Measurements from ENCODE around the gene NLGN2.

The NLGN2 gene

DNA sequence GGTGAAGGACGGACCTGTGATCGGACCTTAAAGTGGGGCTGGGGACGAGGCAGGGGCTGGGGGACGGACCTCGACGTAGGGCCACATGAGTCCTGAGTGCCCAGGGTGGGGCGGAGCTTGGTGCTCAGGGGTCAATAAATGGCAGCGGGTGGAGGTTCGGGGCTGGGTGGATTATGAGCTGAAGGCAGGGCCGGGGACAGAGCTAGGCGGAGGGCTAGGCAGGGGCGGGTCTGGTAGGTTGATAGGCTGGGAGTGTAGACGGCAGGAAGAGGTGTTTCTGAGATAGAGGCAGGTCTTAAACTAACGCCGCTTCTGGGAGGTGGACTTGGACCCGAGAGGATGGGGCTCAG lies 37.9 kb downstream of the NLGN2 start:
- Mint-ChIP-seq H3K4me3 (peak overlapping the region; percentile 73), H3K27ac (ENCODE audit: low read depth) (no peak overlapping the region), H3K9me3 (no peaks in the 10 kb centered on the region), H3K27me3 (peaks cover 68% of the 10 kb centered on the region), H3K4me1 (peaks cover 18% of the 10 kb centered on the region), H3K36me3 (ENCODE audit: insufficient read depth) (peaks cover 9% of the 10 kb centered on the region)
- DNase-seq (ENCODE audit: low spot score in 2 of 2) (no peak), ATAC-seq (replicated peaks; ENCODE audit: extremely low read depth, poor library complexity, severe bottlenecking) (peak; percentile 90)

DNA sequence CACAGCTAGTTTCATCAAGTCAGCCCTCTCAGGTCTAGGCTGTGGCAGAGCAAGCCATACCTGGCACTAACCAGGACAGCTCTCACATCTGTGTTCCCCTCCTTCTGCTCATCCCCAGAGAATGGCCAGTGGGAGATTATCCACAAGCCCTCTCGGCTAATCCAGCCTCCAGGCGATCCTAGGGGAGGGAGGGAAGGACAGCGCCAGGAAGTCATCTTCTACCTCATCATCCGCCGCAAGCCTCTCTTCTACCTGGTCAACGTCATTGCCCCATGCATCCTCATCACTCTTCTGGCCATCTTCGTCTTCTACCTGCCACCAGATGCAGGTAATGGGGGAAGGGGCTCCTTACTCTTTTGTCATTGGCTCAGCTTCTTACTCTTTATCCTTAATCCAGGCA lies 40.8 kb downstream of the NLGN2 start:
- H3K4me3 Mint-ChIP-seq, result no peak overlapping the region
- DNase-seq (ENCODE audit: low spot score in 2 of 2) (no peak), ATAC-seq (replicated peaks; ENCODE audit: extremely low read depth, poor library complexity, severe bottlenecking) (no peak)
- peaks cover 40% of the 10 kb centered on the region for H3K27me3 Mint-ChIP-seq
- H3K9me3 Mint-ChIP-seq, result no peaks in the 10 kb centered on the region
- peaks cover 17% of the 10 kb centered on the region for H3K4me1 Mint-ChIP-seq
- H3K36me3 Mint-ChIP-seq (ENCODE audit: insufficient read depth), result peaks cover 9% of the 10 kb centered on the region
- no peak overlapping the region for H3K27ac Mint-ChIP-seq (ENCODE audit: low read depth)

DNA sequence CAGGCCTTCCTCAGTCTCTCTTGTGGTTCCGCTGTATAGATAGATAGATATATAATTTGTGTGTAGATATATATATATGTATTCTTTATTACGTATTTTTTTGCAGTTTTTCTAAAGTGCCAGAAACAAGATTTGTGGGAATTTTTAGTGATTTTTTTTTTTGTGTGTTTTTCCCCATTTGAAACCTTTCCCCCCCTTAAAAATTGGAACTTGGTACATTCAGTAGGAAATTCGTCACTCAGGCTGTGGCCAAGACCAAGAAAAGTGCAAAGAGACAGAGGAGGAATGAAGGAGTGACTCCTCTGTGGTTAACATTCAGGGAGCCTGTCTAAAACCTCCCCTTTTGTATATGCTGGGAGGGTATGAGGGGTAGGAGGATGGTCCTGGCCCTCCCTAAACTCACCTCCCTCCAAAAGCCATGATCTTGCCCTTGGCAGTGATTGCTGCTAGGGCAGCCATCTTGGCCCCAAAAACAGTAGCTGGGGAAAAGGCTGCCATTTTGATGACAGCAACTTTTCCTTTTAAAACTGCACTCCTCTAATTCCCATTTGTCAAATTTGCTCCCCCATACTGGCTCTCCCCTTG lies 52.4 kb downstream of the NLGN2 start:
- H3K27ac Mint-ChIP-seq (ENCODE audit: low read depth), result no peak overlapping the region
- no peaks in the 10 kb centered on the region for H3K9me3 Mint-ChIP-seq
- no peak overlapping the region for H3K4me3 Mint-ChIP-seq
- peaks cover 16% of the 10 kb centered on the region for H3K4me1 Mint-ChIP-seq
- DNase-seq (ENCODE audit: low spot score in 2 of 2), result no peak
- H3K36me3 Mint-ChIP-seq (ENCODE audit: insufficient read depth), result peaks cover 31% of the 10 kb centered on the region
- no peaks in the 10 kb centered on the region for H3K27me3 Mint-ChIP-seq
- no peak for ATAC-seq (replicated peaks; ENCODE audit: extremely low read depth, poor library complexity, severe bottlenecking)

DNA sequence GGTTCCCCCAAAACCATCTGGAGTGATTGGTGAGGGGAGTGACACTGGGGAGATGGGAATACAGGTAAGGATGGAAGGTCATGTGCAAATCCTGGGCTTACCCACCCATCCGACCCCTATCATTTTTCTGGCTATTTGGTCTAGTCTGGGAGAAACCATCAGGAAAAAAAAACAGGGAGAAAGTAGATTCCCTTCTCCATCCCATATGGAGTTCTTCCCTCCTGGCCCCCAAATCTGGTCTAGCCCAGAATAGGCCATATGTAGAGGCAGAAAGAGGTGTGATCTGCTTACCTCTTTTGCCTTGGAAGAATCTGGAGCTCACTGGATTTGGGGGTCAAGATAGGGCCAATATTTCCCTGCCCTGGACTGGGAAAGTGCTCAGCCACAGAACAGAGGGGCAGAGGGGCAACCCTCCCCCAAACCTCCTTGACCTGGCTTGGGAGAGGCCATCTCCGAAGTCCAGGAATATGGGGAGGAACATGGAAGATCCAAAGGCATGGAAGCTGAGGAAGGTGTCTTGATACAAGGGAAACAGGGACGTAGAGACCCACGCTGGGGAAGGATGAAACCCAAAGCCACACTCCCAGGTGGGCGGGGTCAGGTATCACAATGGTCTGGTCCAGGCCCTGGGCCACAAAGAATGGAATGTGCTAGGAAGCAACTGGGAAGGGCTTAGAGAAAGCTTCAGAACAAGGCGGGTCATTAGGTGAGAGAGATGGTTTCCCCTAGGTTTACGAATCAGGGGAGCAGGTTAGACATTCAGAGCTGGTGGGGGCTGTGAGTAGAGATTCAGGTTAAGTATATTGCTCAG lies 53.4 kb downstream of the NLGN2 start:
- peaks cover 12% of the 10 kb centered on the region for H3K4me1 Mint-ChIP-seq
- no peak for ATAC-seq (replicated peaks; ENCODE audit: extremely low read depth, poor library complexity, severe bottlenecking)
- H3K27ac Mint-ChIP-seq (ENCODE audit: low read depth), result no peak overlapping the region
- H3K27me3 Mint-ChIP-seq, result no peaks in the 10 kb centered on the region
- H3K9me3 Mint-ChIP-seq, result no peaks in the 10 kb centered on the region
- H3K4me3 Mint-ChIP-seq, result no peak overlapping the region
- no peak for DNase-seq (ENCODE audit: low spot score in 2 of 2)
- peaks cover 25% of the 10 kb centered on the region for H3K36me3 Mint-ChIP-seq (ENCODE audit: insufficient read depth)

DNA sequence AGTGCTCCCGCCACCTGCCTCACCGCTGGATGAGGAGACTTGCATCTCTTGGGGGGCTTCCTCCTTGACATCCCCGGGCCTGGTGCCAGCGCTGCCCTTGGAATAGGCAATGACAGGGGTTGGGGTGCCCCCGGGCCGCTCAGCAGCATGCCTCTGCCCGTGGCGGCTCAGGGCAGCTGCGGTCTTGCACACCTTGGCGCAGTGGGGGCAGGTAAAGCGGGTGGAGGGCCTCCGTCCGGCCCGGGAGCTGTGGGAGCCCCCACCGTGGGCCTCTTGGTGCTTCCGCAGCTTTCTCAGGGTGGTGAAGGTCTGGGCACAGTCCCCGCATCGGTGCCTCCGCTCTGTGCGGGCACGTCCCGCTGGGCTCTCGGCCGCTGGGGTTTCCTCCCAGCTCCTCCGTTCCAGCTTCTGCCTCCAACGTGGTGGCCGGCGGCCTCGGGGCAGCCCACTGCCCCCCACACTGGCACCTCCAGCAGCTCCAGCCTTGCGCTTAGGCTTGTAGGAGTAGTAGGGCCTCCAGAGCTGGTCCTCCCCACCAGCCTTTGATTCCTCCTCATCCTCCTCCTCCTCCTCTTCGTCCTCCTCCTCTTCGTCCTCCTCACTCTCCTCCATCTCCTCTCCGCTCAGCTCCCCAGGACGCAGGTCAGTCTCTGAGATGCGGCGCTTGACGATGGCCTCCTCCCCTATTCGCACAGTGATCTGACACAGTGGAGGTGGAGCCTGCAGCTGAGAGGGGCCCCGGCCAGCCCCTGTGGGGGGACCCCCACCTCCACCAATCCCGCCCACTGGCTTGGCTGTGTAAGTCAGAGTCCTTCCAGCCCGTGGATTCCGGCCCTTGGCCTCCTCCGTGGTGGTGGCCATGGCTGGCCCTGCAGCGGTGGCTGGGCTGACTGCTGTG lies 55.1 kb downstream of the NLGN2 start:
- H3K27ac Mint-ChIP-seq (ENCODE audit: low read depth), result no peak overlapping the region
- no peak overlapping the region for H3K4me3 Mint-ChIP-seq
- DNase-seq (ENCODE audit: low spot score in 2 of 2) (no peak), ATAC-seq (replicated peaks; ENCODE audit: extremely low read depth, poor library complexity, severe bottlenecking) (no peak)
- H3K27me3 Mint-ChIP-seq, result no peaks in the 10 kb centered on the region
- no peaks in the 10 kb centered on the region for H3K9me3 Mint-ChIP-seq
- peaks cover 25% of the 10 kb centered on the region for H3K36me3 Mint-ChIP-seq (ENCODE audit: insufficient read depth)
- H3K4me1 Mint-ChIP-seq, result peaks cover 13% of the 10 kb centered on the region

DNA sequence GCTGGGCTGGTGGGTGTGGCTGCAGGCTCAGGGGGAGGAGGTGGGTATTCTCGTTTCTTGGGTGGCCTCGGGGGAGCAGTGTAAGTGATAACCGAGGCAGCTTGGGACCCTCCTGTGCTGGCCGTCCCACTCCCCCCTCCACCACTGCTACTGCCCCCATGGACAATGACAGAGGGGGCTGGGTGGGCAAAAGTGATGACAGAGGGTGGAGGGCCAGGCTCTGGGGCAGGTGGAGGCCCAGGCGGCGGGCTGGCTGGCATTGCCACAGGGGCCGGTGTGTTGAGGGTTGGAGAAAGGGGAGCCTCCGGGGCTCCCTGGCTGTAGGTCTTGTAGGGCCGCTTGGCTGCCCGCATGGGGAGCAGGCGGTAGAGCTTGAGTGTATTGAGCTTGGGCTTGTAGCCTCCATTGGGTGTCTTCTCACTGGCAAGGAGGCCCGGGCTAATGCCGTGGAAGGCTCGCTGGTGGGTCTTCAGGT lies 55.8 kb downstream of the NLGN2 start:
- no peak for DNase-seq (ENCODE audit: low spot score in 2 of 2)
- ATAC-seq (replicated peaks; ENCODE audit: extremely low read depth, poor library complexity, severe bottlenecking), result no peak
- H3K9me3 Mint-ChIP-seq, result no peaks in the 10 kb centered on the region
- H3K4me1 Mint-ChIP-seq, result peaks cover 14% of the 10 kb centered on the region
- H3K27ac Mint-ChIP-seq (ENCODE audit: low read depth), result no peak overlapping the region
- H3K27me3 Mint-ChIP-seq, result no peaks in the 10 kb centered on the region
- peaks cover 27% of the 10 kb centered on the region for H3K36me3 Mint-ChIP-seq (ENCODE audit: insufficient read depth)
- no peak overlapping the region for H3K4me3 Mint-ChIP-seq

DNA sequence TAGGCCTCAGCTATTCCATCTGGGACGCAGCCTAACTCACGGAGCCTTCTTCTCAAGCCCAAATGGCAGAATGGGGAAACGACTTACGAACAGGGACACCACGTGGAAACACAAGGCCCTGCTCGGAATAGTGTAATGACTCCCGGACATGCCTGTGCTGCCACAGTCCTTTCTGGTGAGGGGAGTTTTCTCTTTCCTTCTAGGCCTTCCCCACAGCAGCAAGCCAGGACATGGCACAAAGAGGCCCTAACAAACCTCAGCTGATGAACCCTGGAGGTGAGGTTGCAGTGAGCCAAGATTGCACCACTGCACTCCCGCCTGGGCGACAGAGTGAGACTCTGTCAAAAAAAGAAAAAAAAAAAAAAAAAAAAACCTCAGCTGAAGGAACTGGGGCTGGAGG lies 56.4 kb downstream of the NLGN2 start:
- H3K4me1 Mint-ChIP-seq, result peaks cover 19% of the 10 kb centered on the region
- ATAC-seq (replicated peaks; ENCODE audit: extremely low read depth, poor library complexity, severe bottlenecking) (no peak), DNase-seq (ENCODE audit: low spot score in 2 of 2) (no peak)
- no peaks in the 10 kb centered on the region for H3K9me3 Mint-ChIP-seq
- H3K36me3 Mint-ChIP-seq (ENCODE audit: insufficient read depth), result peaks cover 27% of the 10 kb centered on the region
- H3K27ac Mint-ChIP-seq (ENCODE audit: low read depth), result no peak overlapping the region
- H3K4me3 Mint-ChIP-seq, result no peak overlapping the region
- no peaks in the 10 kb centered on the region for H3K27me3 Mint-ChIP-seq

DNA sequence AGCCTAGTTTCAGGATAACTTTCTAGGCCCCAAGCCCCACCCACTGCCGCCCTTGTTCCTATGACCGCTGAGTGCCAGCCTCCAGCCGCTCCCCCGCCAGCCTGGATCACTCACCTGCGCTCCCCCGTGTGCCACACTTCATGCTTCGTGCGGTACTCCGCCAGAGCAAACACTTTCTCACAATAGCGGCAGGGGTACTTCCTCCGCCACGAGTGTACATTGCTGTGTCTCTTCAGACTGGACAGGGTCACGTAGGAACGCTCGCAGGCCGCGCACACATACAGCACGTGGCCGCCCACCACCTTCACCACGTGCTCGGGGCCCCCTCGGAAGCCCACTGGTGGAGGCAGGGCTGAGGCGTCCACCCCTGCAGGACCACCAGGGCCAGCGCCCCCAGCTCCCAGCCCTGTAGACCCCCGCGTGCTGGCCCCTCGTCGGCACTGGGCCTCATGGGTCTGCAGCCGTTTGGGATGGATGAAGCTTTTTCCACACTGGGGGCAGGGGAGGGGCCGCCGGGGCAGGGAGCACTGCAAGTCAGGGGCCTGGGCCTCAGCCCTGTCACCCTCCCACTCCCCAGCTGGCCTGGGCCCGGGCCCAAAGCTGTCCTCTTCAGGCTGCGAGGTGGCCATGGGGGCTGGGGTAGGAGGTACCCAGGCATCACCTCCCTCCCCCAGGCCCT lies 58.1 kb downstream of the NLGN2 start:
- ATAC-seq (replicated peaks; ENCODE audit: extremely low read depth, poor library complexity, severe bottlenecking) (no peak), DNase-seq (ENCODE audit: low spot score in 2 of 2) (no peak)
- Mint-ChIP-seq H3K9me3 (no peaks in the 10 kb centered on the region), H3K4me3 (no peak overlapping the region), H3K4me1 (peaks cover 21% of the 10 kb centered on the region), H3K36me3 (ENCODE audit: insufficient read depth) (peaks cover 25% of the 10 kb centered on the region), H3K27ac (ENCODE audit: low read depth) (peak overlapping the region; percentile 61), H3K27me3 (no peaks in the 10 kb centered on the region)

DNA sequence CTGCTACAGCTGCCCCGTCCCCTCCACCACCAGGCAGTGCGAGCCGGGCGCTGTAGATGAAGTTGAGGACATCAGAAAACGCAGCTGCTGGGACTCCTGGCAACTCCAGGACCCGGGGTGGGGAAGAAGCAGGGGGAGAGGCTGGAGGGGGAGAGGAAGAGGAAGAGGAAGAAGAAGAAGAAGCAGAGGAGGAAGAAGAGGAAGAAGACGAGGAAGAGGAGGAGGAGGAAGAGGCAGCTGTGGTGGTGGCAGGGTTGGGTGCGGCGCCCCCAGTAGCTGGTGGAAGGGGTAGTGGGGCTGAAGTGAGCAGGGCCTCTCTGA lies 58.6 kb downstream of the NLGN2 start:
- DNase-seq (ENCODE audit: low spot score in 2 of 2) (no peak), ATAC-seq (replicated peaks; ENCODE audit: extremely low read depth, poor library complexity, severe bottlenecking) (no peak)
- Mint-ChIP-seq H3K36me3 (ENCODE audit: insufficient read depth) (peaks cover 25% of the 10 kb centered on the region), H3K27me3 (no peaks in the 10 kb centered on the region), H3K4me3 (no peak overlapping the region), H3K9me3 (no peaks in the 10 kb centered on the region), H3K27ac (ENCODE audit: low read depth) (peak overlapping the region; percentile 61), H3K4me1 (peaks cover 20% of the 10 kb centered on the region)

DNA sequence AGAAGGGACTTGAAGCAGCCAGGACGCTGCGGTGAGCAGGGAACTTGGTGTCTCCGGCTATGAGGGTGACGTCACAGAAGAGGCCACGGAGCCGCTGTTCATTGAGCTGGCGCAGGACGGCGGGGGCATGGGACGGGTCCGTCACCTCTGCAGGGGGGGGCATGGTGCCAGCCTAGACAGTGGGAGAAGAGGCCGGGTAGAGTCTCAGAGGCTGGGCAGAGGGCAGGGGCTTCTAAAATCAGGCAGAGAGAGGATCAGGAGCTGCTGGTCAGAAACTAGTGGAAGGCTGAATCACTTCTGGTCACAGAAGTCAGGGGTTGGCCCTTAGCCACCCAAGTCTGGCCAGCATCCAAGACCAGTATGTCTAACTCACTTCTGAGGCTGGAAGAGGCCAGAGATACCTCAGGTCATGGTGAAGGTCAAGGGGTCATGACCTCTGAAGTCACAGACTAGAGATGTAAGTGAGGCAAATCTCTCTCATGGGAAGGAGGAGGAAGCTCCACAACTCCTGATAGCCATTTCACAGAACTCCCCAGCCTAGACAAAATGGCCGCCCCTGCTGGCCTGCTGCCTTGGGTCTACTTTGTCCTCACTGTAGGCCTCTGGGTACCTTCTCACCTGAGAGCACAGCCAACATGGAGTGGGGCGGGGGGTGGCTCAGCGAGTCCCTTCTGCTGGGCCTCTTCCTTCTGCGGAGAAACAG lies 59.1 kb downstream of the NLGN2 start:
- DNase-seq (ENCODE audit: low spot score in 2 of 2), result no peak
- Mint-ChIP-seq H3K36me3 (ENCODE audit: insufficient read depth) (peaks cover 25% of the 10 kb centered on the region), H3K27ac (ENCODE audit: low read depth) (peak overlapping the region; percentile 61), H3K4me3 (no peak overlapping the region), H3K27me3 (no peaks in the 10 kb centered on the region), H3K4me1 (peaks cover 23% of the 10 kb centered on the region), H3K9me3 (no peaks in the 10 kb centered on the region)
- ATAC-seq (replicated peaks; ENCODE audit: extremely low read depth, poor library complexity, severe bottlenecking), result no peak

DNA sequence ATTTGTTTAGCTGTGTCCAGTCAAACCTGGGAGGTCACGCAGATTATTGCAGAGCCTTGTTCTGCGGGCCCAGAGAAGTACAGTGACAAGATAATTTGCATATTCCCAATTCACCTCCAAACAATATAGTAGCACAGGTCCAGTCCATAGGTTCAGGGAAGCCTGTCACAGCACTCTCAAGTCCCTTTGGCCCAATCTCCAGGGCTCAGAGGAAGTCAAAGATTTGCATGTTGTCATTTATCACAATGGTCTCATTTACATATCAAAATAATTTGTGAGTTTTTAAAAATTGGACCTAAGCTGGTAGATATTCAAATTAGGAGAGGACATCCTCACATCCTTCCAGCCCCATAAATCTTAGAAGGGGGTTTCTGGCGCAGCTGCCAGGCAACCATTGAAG lies 59.9 kb downstream of the NLGN2 start:
- peaks cover 25% of the 10 kb centered on the region for H3K36me3 Mint-ChIP-seq (ENCODE audit: insufficient read depth)
- no peaks in the 10 kb centered on the region for H3K9me3 Mint-ChIP-seq
- H3K27me3 Mint-ChIP-seq, result no peaks in the 10 kb centered on the region
- H3K4me1 Mint-ChIP-seq, result peaks cover 28% of the 10 kb centered on the region
- H3K4me3 Mint-ChIP-seq, result no peak overlapping the region
- ATAC-seq (replicated peaks; ENCODE audit: extremely low read depth, poor library complexity, severe bottlenecking) (no peak), DNase-seq (ENCODE audit: low spot score in 2 of 2) (no peak)
- no peak overlapping the region for H3K27ac Mint-ChIP-seq (ENCODE audit: low read depth)

DNA sequence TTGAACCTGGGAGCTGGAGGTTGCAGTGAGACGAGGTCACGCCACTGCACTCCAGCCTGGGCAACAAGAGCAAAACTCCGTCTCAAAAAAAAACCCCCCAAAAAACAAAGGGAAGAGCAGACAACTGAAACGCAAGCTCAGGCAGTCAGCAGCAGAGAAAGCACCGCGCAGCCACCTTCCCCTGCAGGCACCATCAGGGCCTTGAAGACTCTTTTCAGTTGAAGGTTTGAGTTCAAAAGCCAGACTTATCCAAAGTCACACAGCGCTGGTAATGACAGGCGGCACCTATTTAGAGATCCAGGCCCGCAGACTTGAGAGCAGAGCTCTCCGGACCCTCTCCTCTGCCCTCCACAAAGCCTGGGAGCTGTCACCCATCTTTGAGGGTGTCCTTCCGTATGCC lies 60.6 kb downstream of the NLGN2 start:
- Mint-ChIP-seq H3K36me3 (ENCODE audit: insufficient read depth) (peaks cover 21% of the 10 kb centered on the region), H3K27me3 (no peaks in the 10 kb centered on the region), H3K9me3 (no peaks in the 10 kb centered on the region), H3K4me1 (peaks cover 28% of the 10 kb centered on the region), H3K27ac (ENCODE audit: low read depth) (no peak overlapping the region), H3K4me3 (no peak overlapping the region)
- no peak for DNase-seq (ENCODE audit: low spot score in 2 of 2)
- no peak for ATAC-seq (replicated peaks; ENCODE audit: extremely low read depth, poor library complexity, severe bottlenecking)
